HG02588 (cell line): ENCODE measurements around the gene IL1R1.

Experiments
- ATAC-seq: cut with Tn5 transposase; IDR thresholded peaks from one replicate; pipeline ENCODE4 v1.9.1; 2021; ENCODE audit warnings: mild to moderate bottlenecking, moderate library complexity; ENCODE audit not compliant: unreplicated experiment

Gene IL1R1

DNA sequence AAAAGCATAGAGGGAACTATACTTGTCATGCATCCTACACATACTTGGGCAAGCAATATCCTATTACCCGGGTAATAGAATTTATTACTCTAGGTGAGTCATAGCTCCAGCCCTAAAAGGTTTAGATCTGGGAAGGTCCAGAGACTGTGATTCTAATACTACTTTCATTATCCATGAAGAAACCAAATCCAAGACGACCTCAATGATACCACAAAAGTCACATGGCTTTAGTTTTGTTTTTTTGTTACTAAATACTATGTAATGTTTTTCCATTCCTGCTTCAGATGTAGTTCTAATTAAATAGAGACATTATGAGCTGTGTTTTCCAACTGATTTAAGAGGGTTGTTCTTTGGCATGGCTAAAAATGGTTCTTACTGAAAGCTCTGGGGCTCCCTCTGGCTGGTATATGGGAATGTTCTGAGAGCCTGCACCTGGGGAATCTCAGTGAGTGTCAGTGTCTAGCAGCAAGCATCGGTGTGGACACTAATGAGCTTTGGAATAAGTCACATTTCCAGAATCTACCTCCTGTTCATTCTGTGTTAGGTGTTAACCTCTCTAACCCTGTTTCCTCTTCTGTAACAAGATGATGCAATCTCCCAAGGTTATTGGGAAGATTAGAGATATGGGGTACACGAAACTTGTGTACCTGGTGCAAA, 23.8 kb downstream of the IL1R1 start:
- no peak for ATAC-seq

DNA sequence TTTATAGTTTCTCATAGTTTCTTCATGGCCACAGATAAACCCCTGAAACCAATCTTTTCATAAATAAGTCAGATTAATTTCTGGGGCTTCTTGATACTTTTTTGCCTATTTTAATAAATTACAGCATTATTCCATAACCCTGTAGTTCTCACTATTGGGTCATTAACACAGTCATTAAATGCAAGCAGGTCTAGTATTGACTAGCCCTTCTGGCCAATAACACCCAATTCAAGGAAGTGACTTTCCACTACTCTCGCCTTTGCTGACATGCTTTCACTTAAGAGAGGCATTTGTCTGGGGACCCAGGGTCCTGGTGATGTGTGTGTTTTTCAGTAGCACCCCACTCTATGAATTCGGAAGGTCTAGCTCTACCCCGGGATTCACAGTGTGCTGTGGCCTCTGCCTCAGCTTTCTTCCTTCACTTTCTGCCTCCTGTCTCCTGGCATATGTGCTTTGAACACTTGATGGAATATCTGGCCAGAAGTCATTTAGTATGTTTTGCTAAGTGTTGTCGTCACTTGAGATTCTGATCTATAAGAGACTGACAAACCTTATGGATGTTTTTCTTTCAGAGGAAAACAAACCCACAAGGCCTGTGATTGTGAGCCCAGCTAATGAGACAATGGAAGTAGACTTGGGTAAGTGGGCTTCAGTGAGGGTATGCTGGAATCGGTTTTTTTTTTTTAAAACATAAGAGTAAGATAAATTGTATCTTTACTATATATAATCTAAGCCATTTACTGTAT, 25.7 kb downstream of the IL1R1 start:
- ATAC-seq: no peak

DNA sequence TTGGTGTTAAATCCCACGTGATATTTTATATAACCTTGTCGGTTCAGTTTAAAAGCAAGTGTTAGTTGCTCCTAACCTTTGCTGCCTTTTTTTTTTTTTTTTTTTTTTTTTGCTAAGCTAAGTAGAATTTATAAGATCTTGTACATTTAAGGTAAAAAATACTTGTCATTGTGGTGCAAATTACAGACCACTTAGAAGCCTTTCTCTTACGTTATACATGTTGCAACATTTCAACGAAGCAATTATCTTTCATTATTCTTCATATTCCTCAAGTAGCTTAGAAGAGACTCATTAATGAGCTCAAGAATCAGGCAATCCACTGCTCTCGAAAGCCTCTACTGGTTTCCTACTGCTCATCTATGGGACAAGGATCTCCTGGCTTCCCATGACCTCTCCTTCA, 29.4 kb downstream of the IL1R1 start:
- no peak for ATAC-seq

DNA sequence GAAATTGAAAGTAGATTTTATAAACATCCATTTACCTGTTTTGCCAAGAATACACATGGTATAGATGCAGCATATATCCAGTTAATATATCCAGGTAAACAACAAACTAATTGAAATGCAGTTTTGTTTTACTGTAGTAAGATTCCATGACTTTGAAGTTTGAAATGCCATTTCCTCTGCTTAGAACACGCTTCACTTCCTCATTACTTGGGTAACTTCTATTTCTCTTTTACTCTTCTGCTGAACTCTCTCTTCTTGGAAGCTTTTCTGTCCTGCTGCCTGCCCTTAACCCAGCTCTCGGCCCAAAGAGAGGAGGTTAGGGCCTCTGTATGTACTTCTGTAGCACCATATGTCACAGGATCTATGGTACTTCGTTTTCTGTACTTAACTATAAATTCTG, 30.2 kb downstream of the IL1R1 start:
- ATAC-seq: no peak

DNA sequence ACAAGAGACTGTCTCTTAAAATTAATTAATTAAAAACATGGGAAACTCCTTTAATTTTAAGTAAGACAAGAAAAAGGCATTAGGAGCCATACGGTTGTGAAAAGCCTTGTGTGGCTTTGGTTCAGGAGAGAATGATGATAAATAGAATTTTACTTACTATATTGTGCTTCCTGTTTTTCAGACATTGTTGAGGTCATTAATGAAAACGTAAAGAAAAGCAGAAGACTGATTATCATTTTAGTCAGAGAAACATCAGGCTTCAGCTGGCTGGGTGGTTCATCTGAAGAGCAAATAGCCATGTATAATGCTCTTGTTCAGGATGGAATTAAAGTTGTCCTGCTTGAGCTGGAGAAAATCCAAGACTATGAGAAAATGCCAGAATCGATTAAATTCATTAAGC, 33.6 kb downstream of the IL1R1 start:
- ATAC-seq: no peak

DNA sequence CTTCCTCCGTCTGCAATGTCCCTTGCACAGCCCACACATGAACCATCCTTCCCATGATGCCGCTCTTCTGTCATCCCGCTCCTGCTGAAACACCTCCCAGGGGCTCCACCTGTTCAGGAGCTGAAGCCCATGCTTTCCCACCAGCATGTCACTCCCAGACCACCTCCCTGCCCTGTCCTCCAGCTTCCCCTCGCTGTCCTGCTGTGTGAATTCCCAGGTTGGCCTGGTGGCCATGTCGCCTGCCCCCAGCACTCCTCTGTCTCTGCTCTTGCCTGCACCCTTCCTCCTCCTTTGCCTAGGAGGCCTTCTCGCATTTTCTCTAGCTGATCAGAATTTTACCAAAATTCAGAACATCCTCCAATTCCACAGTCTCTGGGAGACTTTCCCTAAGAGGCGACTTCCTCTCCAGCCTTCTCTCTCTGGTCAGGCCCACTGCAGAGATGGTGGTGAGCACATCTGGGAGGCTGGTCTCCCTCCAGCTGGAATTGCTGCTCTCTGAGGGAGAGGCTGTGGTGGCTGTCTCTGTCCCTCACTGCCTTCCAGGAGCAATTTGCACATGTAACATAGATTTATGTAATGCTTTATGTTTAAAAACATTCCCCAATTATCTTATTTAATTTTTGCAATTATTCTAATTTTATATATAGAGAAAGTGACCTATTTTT, 35.4 kb downstream of the IL1R1 start:
- no peak for ATAC-seq

DNA sequence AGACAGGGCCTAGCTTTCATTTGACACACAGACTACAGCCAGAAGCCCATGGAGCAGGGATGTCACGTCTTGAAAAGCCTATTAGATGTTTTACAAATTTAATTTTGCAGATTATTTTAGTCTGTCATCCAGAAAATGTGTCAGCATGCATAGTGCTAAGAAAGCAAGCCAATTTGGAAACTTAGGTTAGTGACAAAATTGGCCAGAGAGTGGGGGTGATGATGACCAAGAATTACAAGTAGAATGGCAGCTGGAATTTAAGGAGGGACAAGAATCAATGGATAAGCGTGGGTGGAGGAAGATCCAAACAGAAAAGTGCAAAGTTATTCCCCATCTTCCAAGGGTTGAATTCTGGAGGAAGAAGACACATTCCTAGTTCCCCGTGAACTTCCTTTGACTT, 36.5 kb downstream of the IL1R1 start:
- no peak for ATAC-seq

DNA sequence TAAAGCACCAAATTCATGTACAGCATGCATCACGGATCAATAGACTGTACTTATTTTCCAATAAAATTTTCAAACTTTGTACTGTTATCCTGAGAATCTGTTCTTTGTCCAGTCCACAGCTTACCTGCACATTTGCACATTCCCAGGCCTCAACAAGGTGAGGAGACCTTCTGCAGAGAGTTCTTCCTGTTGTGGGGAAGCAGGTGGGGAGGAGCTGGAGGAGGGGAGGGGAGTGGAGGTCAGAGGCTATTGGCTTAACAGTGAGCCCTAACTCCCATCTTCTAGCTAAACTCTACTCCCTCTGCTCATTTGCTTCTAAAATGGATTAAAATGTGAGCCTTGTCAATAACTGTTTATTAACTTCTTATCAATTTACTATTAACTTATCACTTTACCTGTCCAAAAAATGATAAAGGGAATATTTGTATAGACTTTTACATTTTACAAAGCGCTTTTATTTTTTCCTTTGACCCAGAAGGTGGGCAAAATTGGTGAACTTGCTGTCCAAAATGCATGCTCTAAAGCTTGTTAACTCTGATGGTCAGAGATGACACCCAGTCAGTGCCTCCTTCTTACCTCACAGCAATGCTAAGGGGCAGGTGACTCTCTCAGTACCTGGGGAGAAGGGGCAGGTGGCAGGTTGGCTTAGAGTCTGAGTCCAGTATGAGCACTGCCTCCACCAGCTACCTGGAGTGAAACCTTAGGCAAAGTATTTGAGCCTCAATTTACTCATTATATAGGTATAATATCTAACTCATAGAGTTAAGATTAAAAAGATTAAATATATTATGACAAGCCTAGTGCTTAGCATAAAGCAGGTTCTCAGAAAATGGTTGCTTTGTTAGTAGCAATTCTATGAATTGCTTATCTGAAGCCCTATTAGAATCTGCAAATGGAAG, 37.5 kb downstream of the IL1R1 start:
- no peak for ATAC-seq

DNA sequence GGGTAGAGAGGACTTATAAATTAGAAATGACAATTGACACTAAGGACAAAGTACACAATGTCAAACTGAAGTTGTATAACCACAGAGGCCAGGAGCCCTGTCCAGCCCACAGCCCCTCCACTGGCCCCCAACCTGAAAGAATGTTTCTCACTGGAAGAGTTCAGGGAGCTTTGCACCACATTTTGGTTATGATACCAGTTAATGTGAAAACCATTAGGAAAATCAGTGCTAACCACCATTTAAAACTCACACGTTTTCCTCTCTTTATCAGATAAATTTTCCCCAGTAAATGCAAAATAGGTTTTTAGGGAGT, 38.1 kb downstream of the IL1R1 start:
- ATAC-seq: no peak

DNA sequence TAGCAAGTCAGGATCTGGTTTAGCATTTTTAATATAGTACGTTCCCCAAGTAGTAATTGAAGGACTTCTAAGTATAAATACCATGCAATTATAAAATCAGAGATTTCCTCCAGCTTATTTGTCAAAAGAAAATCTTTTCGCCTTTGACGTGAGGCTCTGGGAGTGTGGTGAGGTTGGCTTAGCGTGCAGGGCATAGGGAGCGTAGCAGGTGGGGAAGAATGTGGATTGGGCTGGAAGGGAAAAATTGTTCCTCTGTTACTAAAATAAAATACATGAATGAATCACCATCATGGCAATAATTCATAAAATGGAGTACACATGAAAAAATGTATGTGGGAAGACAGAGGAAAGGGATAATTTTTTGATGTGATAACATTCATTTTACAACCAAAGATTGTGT, 38.8 kb downstream of the IL1R1 start:
- no peak for ATAC-seq

DNA sequence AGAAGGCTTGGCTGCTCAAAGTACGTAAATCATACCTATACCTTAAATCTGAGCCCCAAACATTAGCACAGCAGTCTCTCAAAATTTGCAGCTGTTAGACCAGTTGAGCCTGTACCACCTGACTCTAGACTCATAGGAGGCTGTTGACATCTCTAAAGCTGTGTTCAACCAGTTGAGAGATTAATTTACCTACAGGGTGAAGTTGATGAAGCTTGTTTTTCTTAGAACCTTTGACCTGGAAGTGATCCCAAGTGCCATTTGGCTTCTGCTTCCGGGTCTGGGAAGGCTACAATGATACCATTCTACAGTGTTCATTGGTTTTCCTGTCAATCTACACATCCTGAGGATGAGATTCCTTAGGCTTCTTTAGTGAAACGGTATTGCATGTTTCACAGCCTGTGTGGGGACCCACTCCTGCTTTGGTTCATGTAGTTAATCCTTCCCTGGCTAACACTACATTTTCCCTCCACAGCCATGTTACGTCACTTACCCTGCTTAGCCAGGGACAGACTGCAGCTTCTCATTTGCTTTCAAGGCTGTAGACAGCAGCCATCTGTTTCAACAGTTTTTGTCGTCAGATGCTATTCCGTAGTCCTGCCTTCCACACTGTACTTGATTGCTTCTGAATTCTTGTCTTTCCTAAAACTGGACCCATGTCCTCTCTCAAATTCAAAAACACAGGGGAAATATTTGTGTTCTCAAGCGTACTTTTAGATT, 39.5 kb downstream of the IL1R1 start:
- no peak for ATAC-seq

DNA sequence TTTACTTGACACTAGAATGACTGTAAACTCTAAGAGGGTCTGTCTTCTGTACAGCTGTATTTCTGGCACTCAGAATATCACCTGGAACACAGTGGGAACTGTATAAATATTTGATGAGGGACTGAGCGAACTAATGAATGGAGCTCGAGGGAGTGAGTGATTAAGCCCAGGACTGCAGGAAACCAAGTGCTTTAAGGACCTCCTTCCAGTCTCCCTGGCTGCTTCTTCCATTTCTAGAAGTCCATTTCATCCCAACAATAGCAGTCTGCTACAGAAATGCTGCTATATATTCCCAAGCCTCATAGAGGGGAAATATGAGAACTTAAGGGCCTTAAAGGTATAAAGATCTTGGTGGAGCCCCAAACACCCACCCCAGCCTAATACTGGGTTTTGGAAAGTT, 41.5 kb downstream of the IL1R1 start:
- ATAC-seq: no peak

DNA sequence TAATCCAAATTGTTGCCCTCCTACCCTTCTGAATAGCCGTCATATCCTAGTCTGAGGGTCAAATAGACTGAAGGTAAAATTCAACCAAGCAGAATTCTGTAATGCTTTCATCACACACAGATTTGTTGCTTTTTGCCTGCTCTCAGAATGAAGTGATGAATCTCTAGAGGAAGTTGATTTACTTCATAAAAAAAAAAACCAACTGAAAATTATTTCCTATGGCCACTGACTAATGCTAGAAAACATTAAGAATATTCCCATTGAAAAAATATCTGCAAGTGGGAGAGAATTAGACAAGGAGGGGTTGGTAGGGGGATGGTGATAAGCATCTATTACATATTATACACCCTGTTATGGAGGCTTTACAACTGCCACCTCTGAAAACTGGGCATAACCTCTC, 42.0 kb downstream of the IL1R1 start:
- no peak for ATAC-seq

DNA sequence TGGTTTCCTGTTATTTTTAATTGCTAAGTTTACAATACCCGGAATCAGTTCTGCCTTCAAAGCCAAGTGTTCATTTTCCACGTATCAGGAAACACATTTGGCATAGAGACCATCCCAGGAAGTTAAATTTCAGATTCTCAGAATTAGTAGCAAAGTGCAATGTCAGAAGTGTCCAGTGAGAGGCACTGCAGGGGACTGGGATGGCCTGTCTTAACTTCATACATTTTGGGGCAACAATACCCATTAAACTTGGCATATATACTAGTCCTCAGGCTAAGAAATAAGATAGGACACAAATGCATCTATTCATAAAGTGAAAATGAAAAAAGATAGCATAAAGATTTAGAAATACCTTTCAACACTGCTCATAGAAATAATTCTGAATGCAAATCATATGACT, 42.8 kb downstream of the IL1R1 start:
- no peak for ATAC-seq

DNA sequence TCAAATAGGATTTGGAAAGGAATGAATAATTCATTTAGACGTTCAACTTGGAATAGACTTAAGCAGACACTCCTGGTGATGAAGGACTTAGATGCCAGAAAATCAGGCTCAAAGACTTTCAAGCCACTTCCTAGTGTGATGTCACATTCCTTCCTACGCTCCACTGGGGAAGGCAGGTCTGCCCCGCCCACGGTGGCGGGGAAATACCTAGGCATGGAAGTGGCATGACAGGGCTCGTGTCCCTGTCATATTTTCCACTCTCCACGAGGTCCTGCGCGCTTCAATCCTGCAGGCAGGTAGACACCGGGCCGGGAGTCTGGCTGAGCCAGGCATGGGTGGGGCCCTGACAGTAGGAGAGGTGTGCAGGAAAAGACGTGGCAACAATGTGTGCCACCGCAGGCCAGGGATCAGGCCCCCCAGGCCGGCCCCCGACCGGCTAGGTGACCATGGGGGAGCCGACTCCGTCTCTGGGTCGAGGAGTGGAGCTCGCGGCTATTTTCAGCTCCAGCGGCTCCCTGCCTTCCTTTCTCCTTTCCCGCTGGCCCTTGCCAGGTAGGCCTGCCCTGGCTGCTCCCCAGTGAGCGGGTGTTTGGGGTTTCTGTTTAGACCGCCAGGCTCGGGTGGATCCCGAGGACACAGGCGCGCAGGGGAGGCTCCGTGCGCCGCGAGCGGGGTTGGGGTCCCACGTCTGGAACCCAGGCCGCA, 44.4 kb downstream of the IL1R1 start, which contains the start of gene IL1RL2:
IL1RL2 (plus strand) TSS at position 233 of the 705 bp plus-strand sequence. CDS start 845 bp downstream, outside the sequence.
- no peak for ATAC-seq

DNA sequence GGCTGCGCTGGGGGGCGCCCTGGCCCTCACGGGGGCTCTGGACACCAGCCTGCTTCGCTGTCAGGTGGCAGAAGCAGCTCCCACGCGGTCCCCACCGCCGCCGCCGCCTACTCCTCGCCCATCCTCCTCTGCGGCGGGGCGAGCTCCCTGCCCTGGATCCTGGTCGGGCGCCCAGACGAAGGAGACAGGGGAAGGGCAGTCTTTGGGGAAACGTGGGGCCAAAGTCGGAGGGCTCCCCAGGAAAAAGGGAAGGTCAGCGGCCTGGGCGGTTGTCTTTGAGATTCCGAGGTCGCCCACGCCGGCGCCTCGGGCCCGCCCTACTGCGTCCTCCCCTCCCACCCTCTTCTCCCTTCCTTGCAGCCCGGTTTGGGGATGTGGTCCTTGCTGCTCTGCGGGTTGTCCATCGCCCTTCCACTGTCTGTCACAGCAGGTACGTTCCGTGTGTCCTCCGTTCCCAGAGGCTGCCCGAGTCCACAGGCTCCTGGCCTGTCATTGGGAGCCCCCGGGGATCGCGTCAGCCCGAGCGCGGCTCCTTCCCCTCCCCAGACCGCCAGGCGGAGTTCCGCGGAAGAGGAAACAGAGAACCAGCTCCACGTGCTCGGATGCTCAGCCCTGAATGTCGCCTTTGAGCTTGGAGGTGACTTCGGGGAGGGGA, 45.1 kb downstream of the IL1R1 start:
- ATAC-seq: no peak

DNA sequence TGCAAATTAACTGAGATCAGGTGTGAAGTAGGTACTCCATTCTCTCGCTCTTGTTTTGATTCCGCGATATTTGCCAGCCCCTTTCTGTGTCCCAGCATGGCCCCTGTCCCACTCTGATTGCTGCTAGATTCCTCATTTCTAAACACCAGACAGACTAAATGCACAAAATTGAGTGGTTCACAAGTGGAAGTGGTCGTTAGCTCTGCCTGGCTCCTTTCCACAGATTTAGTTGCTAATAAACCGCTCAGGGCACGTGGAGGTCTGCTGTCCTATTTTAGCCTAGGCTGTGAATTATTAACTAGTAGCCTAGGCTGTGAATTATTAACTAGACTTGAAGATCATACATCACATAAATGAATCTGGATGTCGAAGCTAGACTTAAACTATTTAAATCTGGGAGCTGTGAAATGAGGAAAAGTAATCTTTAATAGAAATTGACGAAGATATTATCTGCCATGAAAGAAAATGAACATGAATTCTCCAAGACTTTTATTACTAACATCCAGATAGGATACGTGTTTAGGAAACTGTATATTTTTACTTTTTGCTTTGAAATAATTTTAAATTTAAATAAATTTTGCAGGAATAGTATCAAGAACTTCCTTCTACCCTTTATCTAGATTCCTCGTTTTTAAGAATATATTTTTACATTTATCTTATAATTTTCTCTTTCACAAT, 48.0 kb downstream of the IL1R1 start:
- ATAC-seq: no peak

DNA sequence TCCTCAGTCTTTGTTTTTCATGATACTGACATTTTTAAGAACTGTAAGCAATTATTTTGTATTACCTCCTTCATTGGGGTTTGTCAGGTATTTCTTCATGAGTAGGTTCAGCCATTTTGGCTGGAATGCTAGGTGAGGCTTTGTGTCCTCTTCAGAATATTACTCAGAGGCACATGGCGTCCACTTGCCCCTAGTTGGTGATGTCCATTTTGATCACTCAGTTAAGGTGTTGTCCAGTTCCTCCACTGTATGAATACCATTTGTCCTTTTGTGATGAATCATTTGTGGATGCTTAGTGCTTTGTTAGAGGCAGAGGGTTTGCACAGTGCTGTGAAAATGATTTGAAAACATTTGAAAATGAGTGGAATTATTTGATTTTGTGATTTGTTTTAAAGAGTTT, 49.0 kb downstream of the IL1R1 start:
- no peak for ATAC-seq

DNA sequence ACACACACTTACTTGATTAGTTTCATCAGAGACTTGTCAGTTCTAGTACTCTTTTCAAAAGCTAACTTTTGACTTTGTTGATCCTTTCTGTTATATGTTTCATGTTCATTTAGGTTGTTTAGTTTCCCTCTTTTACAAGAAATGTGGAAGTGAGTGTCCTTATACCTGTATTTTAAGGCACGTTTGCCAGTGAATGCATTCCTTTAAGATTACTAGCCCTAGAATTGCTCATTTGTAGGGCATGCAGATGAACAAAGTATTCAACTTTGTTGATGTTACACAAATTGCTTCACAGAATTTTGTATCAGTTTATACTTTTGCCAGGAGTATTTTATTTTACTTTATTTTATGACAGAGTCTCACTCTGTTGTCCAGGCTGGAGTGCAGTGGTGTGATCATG, 50.5 kb downstream of the IL1R1 start:
- no peak for ATAC-seq
